BLaER1 (cell line): ENCODE measurements around the gene TMEM63B.

Experiments used
- H3K27ac ChIP-seq: shearing (Covaris generic); formaldehyde crosslinking; 2 replicates; pipeline ENCODE4 v1.8.1; 2022
- H3K27me3 ChIP-seq: shearing (Covaris generic); formaldehyde crosslinking; 2 replicates; pipeline ENCODE4 v1.8.1; 2022
- H3K36me3 ChIP-seq: shearing (Covaris generic); formaldehyde crosslinking; 2 replicates; pipeline ENCODE4 v1.8.1; 2022
- H3K4me1 ChIP-seq: shearing (Covaris generic); formaldehyde crosslinking; 2 replicates; pipeline ENCODE4 v1.8.1; 2022
- H3K4me2 ChIP-seq: shearing (Covaris generic); formaldehyde crosslinking; 2 replicates; pipeline ENCODE4 v1.8.1; 2022
- H3K4me3 ChIP-seq: shearing (Covaris generic); formaldehyde crosslinking; 2 replicates; pipeline ENCODE4 v1.8.1; 2022
- H3K9ac ChIP-seq: shearing (Covaris generic); formaldehyde crosslinking; 2 replicates; pipeline ENCODE4 v1.8.1; 2022
- H3K9me3 ChIP-seq: shearing (Covaris generic); formaldehyde crosslinking; 2 replicates; pipeline ENCODE4 v1.8.1; 2022
- H4K20me1 ChIP-seq: shearing (Covaris generic); formaldehyde crosslinking; 2 replicates; pipeline ENCODE4 v1.8.1; 2022
- Cebpa-rat ChIP-seq: shearing (Covaris generic); IDR thresholded peaks from 2 replicates; pipeline ENCODE4 v1.8.1; 2022

The TMEM63B gene

DNA sequence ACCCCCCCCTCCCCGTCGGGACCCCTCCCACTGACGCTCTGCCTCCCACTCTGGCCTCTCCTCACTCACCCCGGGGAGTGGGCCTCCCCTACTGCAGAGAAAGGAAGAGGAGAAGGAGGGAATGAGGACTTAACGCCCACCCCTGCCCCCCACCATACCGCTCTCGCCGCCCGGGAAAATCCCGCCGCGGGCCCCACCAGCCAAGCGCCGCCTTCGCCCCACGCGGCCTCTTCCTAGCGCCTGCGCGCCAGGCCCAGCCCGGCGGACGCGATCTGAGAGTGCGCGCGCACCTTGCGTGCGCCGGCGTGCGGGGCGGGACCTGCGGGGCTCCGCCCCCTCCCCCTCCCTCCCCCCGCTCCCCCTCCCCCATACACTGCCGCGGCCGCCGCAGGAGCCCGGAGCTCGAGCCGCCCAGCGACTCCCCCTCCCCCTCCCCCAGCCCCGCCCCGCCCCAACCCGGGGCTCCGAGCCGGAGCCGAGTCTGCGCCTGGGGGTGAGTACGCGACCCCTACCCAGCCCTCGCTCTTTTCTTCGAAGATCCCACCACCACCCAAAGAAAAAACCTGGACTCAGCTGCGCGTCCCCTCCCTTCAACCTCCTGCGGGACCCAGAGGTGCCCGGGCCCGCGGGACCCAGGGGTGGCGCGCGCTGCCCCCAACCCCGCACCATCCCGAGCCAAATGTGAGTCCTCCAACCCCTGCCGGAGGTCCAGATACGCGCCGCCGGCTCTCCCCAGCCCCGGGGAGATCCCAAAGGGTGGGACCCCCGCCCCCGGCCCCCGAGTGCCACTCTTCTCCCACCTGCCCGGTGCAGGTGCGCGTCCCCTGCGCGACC is at the start of gene TMEM63B, which contains the start of gene MRPL14:
Gene TMEM63B, plus strand, starts transcription at position 369 of the 834 bp plus-strand sequence. CDS start 7,031 bp downstream, outside the sequence.
Gene MRPL14, minus strand, starts transcription at position 267 of the 834 bp plus-strand sequence. CDS start 10,841 bp downstream, outside the sequence.
- H3K9me3 ChIP-seq: no peaks in the 10 kb centered on the region
- H3K4me1 ChIP-seq: peaks cover 80% of the 10 kb centered on the region
- peak within 1 kb of the TSS; percentile 86 for H3K27ac ChIP-seq
- H3K9ac ChIP-seq: peak within 1 kb of the TSS; percentile 93
- peaks cover 71% of the 10 kb centered on the region for H4K20me1 ChIP-seq
- H3K4me2 ChIP-seq: peak within 1 kb of the TSS; percentile 96
- no peak for TF ChIP-seq Cebpa-rat
- H3K36me3 ChIP-seq: 0 out of 2 replicates have a peak, but pooled peaks cover 7% of the 10 kb centered on the region
- no peaks in the 10 kb centered on the region for H3K27me3 ChIP-seq
- peak within 1 kb of the TSS; percentile 91 for H3K4me3 ChIP-seq

- Histone ChIP-seq H3K27ac (no peak overlapping the region), H4K20me1 (no peaks in the 10 kb centered on the region), H3K27me3 (no peaks in the 10 kb centered on the region), H3K36me3 (no peaks in the 10 kb centered on the region), H3K9ac (no peak overlapping the region), H3K9me3 (no peaks in the 10 kb centered on the region), H3K4me2 (peak overlapping the region; percentile 93; the same call in 1 of the 2 replicates), H3K4me3 (no peak overlapping the region), H3K4me1 (peaks cover 98% of the 10 kb centered on the region)
- TF ChIP-seq Cebpa-rat: no peak
Measured at GRCh38 chr6:44078219-44078826, 49.0 kb upstream of the TMEM63B start.

GRCh38 chr6:44078827-44079671 is 48.3 kb upstream of the TMEM63B start:
- H3K4me1 ChIP-seq: peaks cover 100% of the 10 kb centered on the region
- no peak overlapping the region for H3K4me3 ChIP-seq
- no peaks in the 10 kb centered on the region for H3K36me3 ChIP-seq
- no peak overlapping the region for H3K9ac ChIP-seq
- H3K27ac ChIP-seq: peak overlapping the region; percentile 91
- H3K4me2 ChIP-seq: peak overlapping the region; percentile 93
- H4K20me1 ChIP-seq: no peaks in the 10 kb centered on the region
- H3K9me3 ChIP-seq: no peaks in the 10 kb centered on the region
- no peak for TF ChIP-seq Cebpa-rat
- H3K27me3 ChIP-seq: no peaks in the 10 kb centered on the region

GRCh38 chr6:44079672-44080071 is 47.7 kb upstream of the TMEM63B start:
- Histone ChIP-seq H3K4me2 (peak overlapping the region; percentile 93), H3K4me3 (no peak overlapping the region), H3K9ac (no peak overlapping the region), H3K27me3 (no peaks in the 10 kb centered on the region), H4K20me1 (no peaks in the 10 kb centered on the region), H3K27ac (peak overlapping the region; percentile 91), H3K36me3 (no peaks in the 10 kb centered on the region), H3K9me3 (no peaks in the 10 kb centered on the region), H3K4me1 (peaks cover 100% of the 10 kb centered on the region)
- TF ChIP-seq Cebpa-rat: no peak

DNA sequence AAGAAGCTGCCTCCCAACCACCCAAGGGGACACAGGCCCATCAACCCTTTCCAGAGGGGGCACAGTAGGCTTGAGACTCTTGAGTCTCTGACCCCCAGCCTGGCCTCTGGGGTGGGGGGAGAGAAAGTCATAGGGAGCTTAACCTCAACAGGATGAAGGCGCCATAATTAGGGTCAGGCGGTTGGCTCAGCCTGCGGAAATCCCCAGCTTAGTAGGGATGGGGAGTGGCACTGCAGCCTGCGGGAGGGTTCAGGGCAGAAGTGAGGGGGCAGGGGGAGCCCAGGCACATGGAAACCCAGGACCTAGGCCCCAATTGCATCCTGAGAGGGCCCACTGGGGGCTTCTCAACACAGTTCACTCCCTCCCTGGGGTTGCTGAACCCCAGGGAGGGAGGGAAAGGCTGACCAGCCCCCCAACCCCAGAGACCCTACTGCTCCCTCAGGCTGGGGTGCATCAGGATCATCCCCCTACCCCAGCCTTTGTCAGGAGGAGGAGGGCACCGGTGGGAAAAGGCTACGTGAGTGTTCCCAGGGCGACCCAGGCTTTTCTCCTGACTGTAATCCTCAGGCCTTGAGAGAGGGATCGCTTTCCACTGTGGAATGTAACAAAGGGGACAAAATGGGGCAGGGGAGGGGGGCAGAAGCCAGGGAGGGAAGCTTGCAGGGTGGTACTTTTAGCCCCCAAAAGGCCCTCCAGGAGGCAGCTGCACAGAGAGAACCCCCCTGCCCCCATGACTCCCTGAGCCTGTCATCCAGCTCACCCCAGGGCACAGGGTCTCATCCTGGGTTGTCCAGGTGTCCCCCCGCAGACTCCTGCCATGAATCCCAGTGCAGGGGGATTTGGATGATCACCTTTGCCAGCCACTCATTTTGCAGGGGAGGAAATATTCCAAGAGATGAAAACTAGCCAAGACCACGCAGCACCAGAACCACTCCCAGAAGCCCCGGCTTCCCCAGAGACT is 46.5 kb upstream of the TMEM63B start:
- peak overlapping the region; percentile 91 for H3K27ac ChIP-seq
- no peaks in the 10 kb centered on the region for H3K36me3 ChIP-seq
- peak overlapping the region; percentile 36 for H3K4me3 ChIP-seq
- peaks cover 100% of the 10 kb centered on the region for H3K4me1 ChIP-seq
- TF ChIP-seq Cebpa-rat: no peak
- H3K27me3 ChIP-seq: no peaks in the 10 kb centered on the region
- H4K20me1 ChIP-seq: no peaks in the 10 kb centered on the region
- H3K9me3 ChIP-seq: no peaks in the 10 kb centered on the region
- H3K9ac ChIP-seq: peak overlapping the region; percentile 75
- peak overlapping the region; percentile 93 for H3K4me2 ChIP-seq

DNA sequence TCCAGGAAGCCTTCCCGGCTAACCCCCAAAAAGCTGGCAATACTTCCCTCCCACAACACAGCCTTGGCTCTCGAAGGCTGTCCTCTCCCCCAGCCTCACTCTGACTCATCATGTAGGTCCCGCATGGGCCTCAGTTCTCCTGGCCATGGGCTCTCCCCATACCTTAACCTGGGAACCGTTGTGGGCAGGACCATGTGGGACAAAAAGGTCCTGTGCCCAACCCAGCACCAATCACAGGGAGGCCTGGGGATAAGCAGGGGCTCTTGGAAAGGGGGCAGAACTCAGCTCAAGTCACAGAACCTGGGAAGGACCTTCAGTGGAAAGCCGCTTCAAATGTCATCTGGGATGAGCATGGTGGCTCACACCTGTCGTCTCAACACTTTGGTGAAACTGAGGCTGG is 45.6 kb upstream of the TMEM63B start:
- Histone ChIP-seq H3K9me3 (no peaks in the 10 kb centered on the region), H3K9ac (0 out of 2 replicates have a peak overlapping the region, but pooled peaks have one; percentile 75), H3K4me3 (peak overlapping the region; percentile 36; the same call in 1 of the 2 replicates), H3K4me1 (peaks cover 100% of the 10 kb centered on the region), H3K4me2 (peak overlapping the region; percentile 93), H3K27ac (peak overlapping the region; percentile 91), H4K20me1 (no peaks in the 10 kb centered on the region), H3K27me3 (no peaks in the 10 kb centered on the region), H3K36me3 (no peaks in the 10 kb centered on the region)
- no peak for TF ChIP-seq Cebpa-rat

DNA sequence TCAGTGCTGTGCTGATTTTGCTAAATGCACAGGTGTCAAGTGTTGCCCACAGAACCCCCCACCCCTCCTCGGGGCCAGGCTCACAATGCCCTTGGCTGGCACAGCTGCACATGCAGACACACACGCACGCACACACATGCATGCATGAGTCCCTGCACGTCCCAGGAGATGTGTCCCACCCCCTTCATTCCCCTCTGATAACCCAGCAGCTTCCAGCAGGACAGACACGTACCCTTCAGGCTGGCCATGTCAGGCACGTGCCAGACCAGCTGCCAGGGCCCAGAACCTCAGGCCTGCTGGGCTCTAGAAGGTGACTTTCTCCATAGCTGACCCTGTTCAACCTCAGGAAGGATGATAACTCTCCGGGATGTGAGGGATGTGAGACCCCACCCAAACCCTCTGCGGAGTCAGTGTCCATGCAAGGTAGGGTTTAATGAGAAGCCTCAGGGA is 44.5 kb upstream of the TMEM63B start:
- H3K4me2 ChIP-seq: peak overlapping the region; percentile 93
- H3K4me1 ChIP-seq: peaks cover 100% of the 10 kb centered on the region
- peak overlapping the region; percentile 85 for H3K27ac ChIP-seq
- no peaks in the 10 kb centered on the region for H3K9me3 ChIP-seq
- no peaks in the 10 kb centered on the region for H3K27me3 ChIP-seq
- peak overlapping the region; percentile 63 for H3K9ac ChIP-seq
- H3K36me3 ChIP-seq: peaks cover 8% of the 10 kb centered on the region; the same call in 1 of the 2 replicates
- H3K4me3 ChIP-seq: peak overlapping the region; percentile 55
- TF ChIP-seq Cebpa-rat: no peak
- no peaks in the 10 kb centered on the region; the same call in 1 of the 2 replicates for H4K20me1 ChIP-seq

GRCh38 chr6:44084231-44085014 is 42.9 kb upstream of the TMEM63B start:
- peaks cover 17% of the 10 kb centered on the region; the same call in 1 of the 2 replicates for H3K36me3 ChIP-seq
- H3K27me3 ChIP-seq: no peaks in the 10 kb centered on the region
- peak overlapping the region; percentile 55; the same call in 1 of the 2 replicates for H3K4me3 ChIP-seq
- H3K4me2 ChIP-seq: peak overlapping the region; percentile 93
- peak overlapping the region; percentile 63 for H3K9ac ChIP-seq
- H3K4me1 ChIP-seq: peaks cover 91% of the 10 kb centered on the region
- no peaks in the 10 kb centered on the region; the same call in 1 of the 2 replicates for H4K20me1 ChIP-seq
- H3K9me3 ChIP-seq: no peaks in the 10 kb centered on the region
- TF ChIP-seq Cebpa-rat: no peak; the same call in 1 of the 2 replicates
- peak overlapping the region; percentile 85 for H3K27ac ChIP-seq
